ENCODE measurements around the gene UQCC5.

The UQCC5 gene

GRCh38 chr3:52513281-52513680 is 23.1 kb upstream of the UQCC5 start:
- ChIA-PET CTCF (no interaction called here), POLR2A (no interaction called here)
- Histone ChIP-seq H3K9me3 (ENCODE audit: control extremely low read depth in 1 of 5, control insufficient read depth in 4 of 5, insufficient read depth in 2 of 5, low read depth in 1 of 5, low read length in 4 of 5) (no peaks in the 10 kb centered on the region), H3K27ac (ENCODE audit: insufficient read depth in 1 of 2, low read depth in 1 of 2, low read length in 2 of 2, poor library complexity in 1 of 2, severe bottlenecking in 2 of 2) (no peak overlapping the region), H3K4me1 (ENCODE audit: control extremely low read depth in 1 of 4, control insufficient read depth in 4 of 4, insufficient read depth in 4 of 4, low read length in 3 of 4) (no peaks in the 10 kb centered on the region), H3K27me3 (replicated peaks in 2 of 5; ENCODE audit: control insufficient read depth in 4 of 5, insufficient read depth in 5 of 5, low read length in 4 of 5) (no peaks in the 10 kb centered on the region), H3K4me3 (ENCODE audit: control insufficient read depth in 1 of 7, extremely low read depth in 1 of 7, insufficient read depth in 4 of 7, low read depth in 2 of 7, low read length in 6 of 7) (no peak overlapping the region), H3K36me3 (ENCODE audit: control insufficient read depth in 4 of 4, insufficient read depth in 4 of 4, low read length in 3 of 4) (peaks cover 0 to 97% (median 0%) of the 10 kb centered on the region in 4 experiments)
- whole genome bisulfite sequencing (ENCODE audit: insufficient coverage) = 98% methylated on average over 5 of the region's 7 CpGs
- DNase-seq = no peak

DNA sequence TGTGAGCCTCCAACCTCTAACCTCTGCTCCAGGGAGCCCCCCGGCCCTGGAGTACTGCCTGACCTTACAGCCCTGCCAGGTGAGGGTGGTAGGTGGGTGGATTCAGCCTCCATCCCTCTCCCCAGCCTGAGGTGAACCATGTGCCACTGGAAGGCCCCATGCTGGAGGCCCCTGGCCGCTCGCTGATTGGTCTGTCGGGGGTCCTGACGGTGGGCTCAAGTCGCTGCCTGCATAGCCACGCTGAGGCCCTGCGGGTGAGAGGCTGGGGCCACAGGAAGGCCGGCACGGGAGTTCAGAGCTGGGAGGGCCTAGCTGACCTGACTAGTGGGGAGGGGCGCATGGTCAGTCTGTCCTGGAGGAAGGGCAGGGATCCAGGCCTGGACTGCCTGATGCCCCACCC is 21.8 kb upstream of the UQCC5 start:
- Histone ChIP-seq H3K27ac (ENCODE audit: insufficient read depth in 1 of 2, low read depth in 1 of 2, low read length in 2 of 2, poor library complexity in 1 of 2, severe bottlenecking in 2 of 2) (no peak overlapping the region), H3K4me3 (ENCODE audit: control insufficient read depth in 1 of 7, extremely low read depth in 1 of 7, insufficient read depth in 4 of 7, low read depth in 2 of 7, low read length in 6 of 7) (no peak overlapping the region), H3K4me1 (ENCODE audit: control extremely low read depth in 1 of 4, control insufficient read depth in 4 of 4, insufficient read depth in 4 of 4, low read length in 3 of 4) (no peaks in the 10 kb centered on the region), H3K9me3 (ENCODE audit: control extremely low read depth in 1 of 5, control insufficient read depth in 4 of 5, insufficient read depth in 2 of 5, low read depth in 1 of 5, low read length in 4 of 5) (no peaks in the 10 kb centered on the region), H3K36me3 (ENCODE audit: control insufficient read depth in 4 of 4, insufficient read depth in 4 of 4, low read length in 3 of 4) (peaks cover 0 to 97% (median 0%) of the 10 kb centered on the region in 4 experiments), H3K27me3 (replicated peaks in 2 of 5; ENCODE audit: control insufficient read depth in 4 of 5, insufficient read depth in 5 of 5, low read length in 4 of 5) (no peaks in the 10 kb centered on the region)
- no peak for DNase-seq
- WGBS (ENCODE audit: insufficient coverage) = 100% methylated on average over 9 of the region's 11 CpGs
- ChIA-PET POLR2A (no interaction called here), CTCF (no interaction called here)

- WGBS (ENCODE audit: insufficient coverage) = 100% methylated on average over 3 of the region's 6 CpGs
- ChIA-PET POLR2A (no interaction called here), CTCF (no interaction called here)
- Histone ChIP-seq H3K4me1 (ENCODE audit: control extremely low read depth in 1 of 4, control insufficient read depth in 4 of 4, insufficient read depth in 4 of 4, low read length in 3 of 4) (no peaks in the 10 kb centered on the region), H3K9me3 (ENCODE audit: control extremely low read depth in 1 of 5, control insufficient read depth in 4 of 5, insufficient read depth in 2 of 5, low read depth in 1 of 5, low read length in 4 of 5) (no peaks in the 10 kb centered on the region), H3K27me3 (replicated peaks in 2 of 5; ENCODE audit: control insufficient read depth in 4 of 5, insufficient read depth in 5 of 5, low read length in 4 of 5) (no peaks in the 10 kb centered on the region), H3K27ac (ENCODE audit: insufficient read depth in 1 of 2, low read depth in 1 of 2, low read length in 2 of 2, poor library complexity in 1 of 2, severe bottlenecking in 2 of 2) (no peak overlapping the region), H3K36me3 (ENCODE audit: control insufficient read depth in 4 of 4, insufficient read depth in 4 of 4, low read length in 3 of 4) (peaks cover 0 to 97% (median 0%) of the 10 kb centered on the region in 4 experiments), H3K4me3 (ENCODE audit: control insufficient read depth in 1 of 7, extremely low read depth in 1 of 7, insufficient read depth in 4 of 7, low read depth in 2 of 7, low read length in 6 of 7) (no peak overlapping the region)
- DNase-seq = no peak
Measured at GRCh38 chr3:52515192-52515591, 21.2 kb upstream of the UQCC5 start.

DNA sequence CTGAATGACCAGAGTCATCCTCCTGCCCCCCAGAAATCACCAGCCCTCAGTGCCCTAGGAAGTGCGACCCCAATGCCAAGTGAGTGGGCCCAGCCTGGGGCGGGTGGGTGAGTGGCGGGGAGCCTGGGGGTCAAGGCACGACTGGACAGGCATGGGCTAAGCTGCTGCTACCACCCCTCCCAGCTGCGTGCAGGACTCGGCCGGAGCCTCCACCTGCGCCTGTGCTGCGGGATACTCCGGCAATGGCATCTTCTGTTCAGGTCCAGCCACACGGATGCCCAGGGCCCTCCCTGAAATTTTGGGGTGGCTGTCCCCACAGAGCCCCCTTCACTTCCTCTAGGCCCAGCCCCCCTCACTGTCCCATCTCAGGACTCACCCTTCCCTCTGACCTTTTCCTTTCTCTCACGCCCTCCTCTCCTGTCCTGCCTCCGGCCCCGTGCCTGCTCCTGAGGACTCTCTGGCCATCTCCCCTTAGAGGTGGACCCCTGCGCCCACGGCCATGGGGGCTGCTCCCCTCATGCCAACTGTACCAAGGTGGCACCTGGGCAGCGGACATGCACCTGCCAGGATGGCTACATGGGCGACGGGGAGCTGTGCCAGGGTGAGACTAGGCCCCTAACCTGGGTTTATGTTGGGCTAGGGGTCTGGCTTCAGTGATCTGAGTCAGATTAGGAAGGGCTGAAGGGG is 19.8 kb upstream of the UQCC5 start:
- H3K36me3 ChIP-seq (ENCODE audit: control insufficient read depth in 4 of 4, insufficient read depth in 4 of 4, low read length in 3 of 4) = peaks cover 0 to 97% (median 1%) of the 10 kb centered on the region in 4 experiments
- H3K4me3 ChIP-seq (ENCODE audit: control insufficient read depth in 1 of 7, extremely low read depth in 1 of 7, insufficient read depth in 4 of 7, low read depth in 2 of 7, low read length in 6 of 7) = no peak overlapping the region
- no peak overlapping the region for H3K27ac ChIP-seq (ENCODE audit: insufficient read depth in 1 of 2, low read depth in 1 of 2, low read length in 2 of 2, poor library complexity in 1 of 2, severe bottlenecking in 2 of 2)
- ChIA-PET POLR2A (interaction anchor here (0.6 kb wide), 1 partner anchor 18 kb away, joined by 3 read pairs; no protein-coding TSS in a partner anchor), CTCF (interaction anchor here (0.7 kb wide), 1 partner anchor 105 kb away, joined by 3 read pairs; no protein-coding TSS in a partner anchor)
- no peaks in the 10 kb centered on the region for H3K9me3 ChIP-seq (ENCODE audit: control extremely low read depth in 1 of 5, control insufficient read depth in 4 of 5, insufficient read depth in 2 of 5, low read depth in 1 of 5, low read length in 4 of 5)
- 100% methylated on average over 17 of the region's 19 CpGs for WGBS (ENCODE audit: insufficient coverage)
- DNase-seq = no peak
- H3K27me3 ChIP-seq (replicated peaks in 2 of 5; ENCODE audit: control insufficient read depth in 4 of 5, insufficient read depth in 5 of 5, low read length in 4 of 5) = no peaks in the 10 kb centered on the region
- no peaks in the 10 kb centered on the region for H3K4me1 ChIP-seq (ENCODE audit: control extremely low read depth in 1 of 4, control insufficient read depth in 4 of 4, insufficient read depth in 4 of 4, low read length in 3 of 4)

GRCh38 chr3:52517796-52518722 is 18.3 kb upstream of the UQCC5 start:
- Histone ChIP-seq H3K4me1 (ENCODE audit: control extremely low read depth in 1 of 4, control insufficient read depth in 4 of 4, insufficient read depth in 4 of 4, low read length in 3 of 4) (no peaks in the 10 kb centered on the region), H3K27ac (ENCODE audit: insufficient read depth in 1 of 2, low read depth in 1 of 2, low read length in 2 of 2, poor library complexity in 1 of 2, severe bottlenecking in 2 of 2) (no peak overlapping the region), H3K9me3 (ENCODE audit: control extremely low read depth in 1 of 5, control insufficient read depth in 4 of 5, insufficient read depth in 2 of 5, low read depth in 1 of 5, low read length in 4 of 5) (no peaks in the 10 kb centered on the region), H3K36me3 (ENCODE audit: control insufficient read depth in 4 of 4, insufficient read depth in 4 of 4, low read length in 3 of 4) (peaks cover 0 to 97% (median 2%) of the 10 kb centered on the region in 4 experiments), H3K27me3 (replicated peaks in 2 of 5; ENCODE audit: control insufficient read depth in 4 of 5, insufficient read depth in 5 of 5, low read length in 4 of 5) (no peaks in the 10 kb centered on the region), H3K4me3 (ENCODE audit: control insufficient read depth in 1 of 7, extremely low read depth in 1 of 7, insufficient read depth in 4 of 7, low read depth in 2 of 7, low read length in 6 of 7) (no peak overlapping the region)
- POLR2A ChIA-PET = no interaction called here
- CTCF ChIA-PET = interaction anchor here (0.8 to 2.0 kb wide), 4 partner anchors 19 to 72 kb away, joined by 3 to 5 read pairs (median 4); partner anchors contain the start of genes STAB1 and UQCC5
- WGBS (ENCODE audit: insufficient coverage) = 98% methylated on average over 24 of the region's 25 CpGs
- no peak for DNase-seq

DNA sequence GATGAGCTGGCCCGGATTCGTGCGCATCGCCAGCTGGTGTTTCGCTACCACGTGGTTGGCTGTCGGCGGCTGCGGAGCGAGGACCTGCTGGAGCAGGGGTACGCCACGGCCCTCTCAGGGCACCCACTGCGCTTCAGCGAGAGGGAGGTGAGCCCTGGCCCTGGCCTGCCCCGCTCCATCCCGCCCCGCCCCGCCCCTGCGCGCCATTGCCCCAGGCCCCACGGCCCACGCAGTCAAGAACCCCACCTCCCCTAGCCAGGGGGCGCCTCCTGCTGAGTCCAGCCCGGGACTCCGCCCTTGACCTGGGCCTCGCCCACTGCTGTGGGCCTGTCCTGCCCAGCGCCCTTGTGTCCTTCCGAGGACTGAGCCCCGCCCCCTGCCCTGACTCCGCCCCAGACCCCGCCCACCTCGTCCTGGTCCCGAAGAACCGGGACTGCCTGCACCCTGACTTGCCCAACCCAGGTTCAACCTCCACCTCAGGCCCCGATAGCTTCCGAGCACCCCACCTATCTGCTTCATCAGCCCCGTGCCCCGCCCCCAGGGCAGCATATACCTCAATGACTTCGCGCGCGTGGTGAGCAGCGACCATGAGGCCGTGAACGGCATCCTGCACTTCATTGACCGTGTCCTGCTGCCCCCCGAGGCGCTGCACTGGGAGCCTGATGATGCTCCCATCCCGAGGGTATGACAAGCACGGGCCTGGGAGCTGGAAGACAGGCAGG is 17.5 kb upstream of the UQCC5 start:
- POLR2A ChIA-PET = interaction anchor here (0.6 kb wide), 1 partner anchor 1000 kb away, joined by 3 read pairs; no protein-coding TSS in a partner anchor
- no peaks in the 10 kb centered on the region for H3K4me1 ChIP-seq (ENCODE audit: control extremely low read depth in 1 of 4, control insufficient read depth in 4 of 4, insufficient read depth in 4 of 4, low read length in 3 of 4)
- peaks cover 0 to 97% (median 4%) of the 10 kb centered on the region in 4 experiments for H3K36me3 ChIP-seq (ENCODE audit: control insufficient read depth in 4 of 4, insufficient read depth in 4 of 4, low read length in 3 of 4)
- H3K4me3 ChIP-seq (ENCODE audit: control insufficient read depth in 1 of 7, extremely low read depth in 1 of 7, insufficient read depth in 4 of 7, low read depth in 2 of 7, low read length in 6 of 7) = no peak overlapping the region
- WGBS (ENCODE audit: insufficient coverage) = 95% methylated on average over 37 of the region's 50 CpGs
- CTCF ChIA-PET = interaction anchor here (1.5 to 2.0 kb wide), 2 partner anchors 20 to 23 kb away, joined by 4 to 5 read pairs; partner anchors contain the start of gene STAB1
- no peaks in the 10 kb centered on the region for H3K27me3 ChIP-seq (replicated peaks in 2 of 5; ENCODE audit: control insufficient read depth in 4 of 5, insufficient read depth in 5 of 5, low read length in 4 of 5)
- DNase-seq = no peak
- no peaks in the 10 kb centered on the region for H3K9me3 ChIP-seq (ENCODE audit: control extremely low read depth in 1 of 5, control insufficient read depth in 4 of 5, insufficient read depth in 2 of 5, low read depth in 1 of 5, low read length in 4 of 5)
- H3K27ac ChIP-seq (ENCODE audit: insufficient read depth in 1 of 2, low read depth in 1 of 2, low read length in 2 of 2, poor library complexity in 1 of 2, severe bottlenecking in 2 of 2) = no peak overlapping the region
